Stimulated activated CD4-positive, alpha-beta T cell treated with anti-CD3 and anti-CD28 coated beads, Interleukin-4, amount 100 ng/mL, for 4 hours (primary cell): ENCODE measurements around the gene CXCL12.

Experiments used
- DNase-seq, 2 experiments: peaks; one replicate each; pipeline ENCODE4 v3.0.0-alpha.2; 2020

The CXCL12 gene

GRCh38 chr10:44385026-44385695, at the start of gene CXCL12:
Gene CXCL12, minus strand, starts transcription at chr10:44385097. Its CDS starts 92 bp downstream, at chr10:44385005.
- DNase-seq: no peak

DNA sequence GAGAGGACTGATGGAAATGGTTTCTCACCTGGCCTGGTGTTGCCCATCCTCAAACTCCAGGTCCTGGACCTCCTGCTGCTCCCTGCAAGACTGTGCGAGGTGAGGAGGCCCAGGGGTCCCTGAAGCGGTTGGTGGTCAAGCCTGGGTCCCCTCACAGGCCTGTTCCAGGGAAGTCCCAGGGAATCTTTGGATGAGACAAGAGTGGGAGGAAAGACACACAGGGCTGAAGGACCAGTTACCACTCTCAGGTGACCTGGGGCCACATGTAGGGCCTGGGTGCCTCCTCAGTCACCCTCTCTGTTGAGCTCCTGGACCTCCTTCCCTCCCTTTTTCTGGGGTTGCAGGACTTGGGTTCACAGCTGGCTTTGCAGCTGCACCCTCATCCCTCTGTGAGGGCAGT, 42.6 kb upstream of the CXCL12 start:
- DNase-seq: no peak

- no peak for DNase-seq
Measured at GRCh38 chr10:44427037-44427436, 42.1 kb upstream of the CXCL12 start.

DNA sequence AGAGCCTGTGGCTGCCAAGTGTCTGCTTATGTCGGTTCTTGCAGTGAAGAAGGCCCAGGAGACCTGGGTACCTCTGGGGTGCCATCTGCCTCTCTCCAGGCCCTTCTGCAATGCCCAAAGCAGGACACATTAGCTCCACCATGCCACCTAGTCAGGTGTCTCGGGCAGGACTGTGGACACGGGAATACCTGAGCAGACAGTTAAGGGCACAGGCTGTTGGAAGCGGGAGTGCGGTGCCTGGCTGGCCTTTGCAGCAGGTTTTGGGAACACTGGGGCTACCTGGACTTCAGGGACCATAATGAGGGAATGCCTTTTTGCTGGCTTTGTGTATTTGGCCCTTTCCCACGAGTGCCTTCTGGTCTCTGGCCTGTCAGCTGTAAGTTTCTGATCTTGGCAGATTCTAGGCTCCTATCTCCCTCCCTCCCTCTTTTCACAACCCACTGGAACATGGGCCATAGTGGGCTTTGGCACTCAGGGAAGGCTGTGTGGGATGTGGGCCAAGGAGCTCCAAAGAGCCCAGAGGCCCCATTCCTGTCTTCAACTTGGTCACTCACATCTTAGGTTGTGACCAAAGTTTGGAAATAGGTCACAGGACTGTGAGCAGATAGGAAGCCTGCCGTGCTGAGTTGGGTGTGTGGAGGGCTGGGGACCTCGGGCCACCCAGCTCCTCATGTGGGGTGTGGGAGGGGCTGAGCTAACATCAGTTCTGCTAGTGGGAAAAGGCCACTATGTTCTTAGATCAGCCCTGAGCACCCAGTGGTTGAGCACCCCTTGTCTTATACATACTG, 41.5 kb upstream of the CXCL12 start:
- DNase-seq: no peak

DNA sequence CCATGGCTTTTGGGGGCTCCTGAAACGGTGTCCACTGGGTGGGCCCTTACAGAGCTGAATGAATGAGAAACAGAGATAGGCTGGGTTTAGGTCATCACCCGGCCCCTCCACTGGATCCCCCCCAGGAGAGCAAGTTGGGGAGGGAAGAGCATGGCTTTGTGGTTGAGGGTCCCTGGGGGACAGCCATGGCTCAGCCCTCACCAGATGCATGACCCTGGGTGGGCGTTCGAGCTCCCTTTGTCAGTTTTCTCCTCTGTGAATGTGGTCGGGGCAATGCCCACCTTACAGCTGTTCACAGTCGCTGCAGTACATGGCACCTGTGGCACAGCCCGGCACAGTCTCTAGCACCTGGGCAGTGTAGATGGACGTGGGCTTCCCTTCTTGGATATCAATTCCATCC, 40.6 kb upstream of the CXCL12 start:
- DNase-seq: no peak

DNA sequence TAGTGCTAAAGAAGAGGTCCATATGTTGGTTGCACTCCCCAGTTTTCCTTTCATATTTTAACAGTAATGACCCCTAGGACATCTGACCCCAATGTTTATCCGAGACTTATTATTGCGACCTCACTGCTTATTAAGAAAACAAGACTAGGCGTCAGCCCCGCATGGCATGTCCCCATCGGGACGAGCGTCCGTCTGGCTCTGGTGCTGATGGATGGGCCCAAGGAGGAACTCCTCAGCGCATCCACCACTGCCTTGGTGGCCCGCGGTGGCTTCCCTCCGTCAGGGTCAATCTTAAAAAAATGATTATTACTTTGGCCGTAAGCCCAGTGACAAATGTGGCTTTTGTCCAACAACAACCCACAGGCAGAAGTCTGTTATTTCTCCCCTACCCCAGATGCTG, 40.1 kb upstream of the CXCL12 start:
- DNase-seq: no peak

DNA sequence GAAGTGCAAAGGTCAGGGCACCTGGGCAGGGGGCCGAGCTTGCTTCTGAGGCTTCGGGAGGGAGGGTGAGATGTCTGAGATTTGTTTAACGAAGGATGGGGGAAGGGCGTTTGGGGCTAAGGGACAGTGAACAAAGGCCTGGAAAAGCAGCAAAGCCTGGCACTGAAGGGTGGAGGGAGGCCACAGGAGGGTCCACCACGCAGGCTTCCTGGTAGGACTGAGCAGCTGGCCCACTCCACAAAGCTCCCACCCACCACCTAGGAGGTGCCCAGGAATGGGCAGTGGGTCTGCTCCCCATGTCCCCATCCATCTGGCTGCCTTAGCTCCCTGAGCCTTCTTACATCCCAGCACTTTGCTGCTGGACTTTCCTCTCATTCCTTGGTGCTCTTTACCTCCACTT, 39.4 kb upstream of the CXCL12 start:
- no peak for DNase-seq

DNA sequence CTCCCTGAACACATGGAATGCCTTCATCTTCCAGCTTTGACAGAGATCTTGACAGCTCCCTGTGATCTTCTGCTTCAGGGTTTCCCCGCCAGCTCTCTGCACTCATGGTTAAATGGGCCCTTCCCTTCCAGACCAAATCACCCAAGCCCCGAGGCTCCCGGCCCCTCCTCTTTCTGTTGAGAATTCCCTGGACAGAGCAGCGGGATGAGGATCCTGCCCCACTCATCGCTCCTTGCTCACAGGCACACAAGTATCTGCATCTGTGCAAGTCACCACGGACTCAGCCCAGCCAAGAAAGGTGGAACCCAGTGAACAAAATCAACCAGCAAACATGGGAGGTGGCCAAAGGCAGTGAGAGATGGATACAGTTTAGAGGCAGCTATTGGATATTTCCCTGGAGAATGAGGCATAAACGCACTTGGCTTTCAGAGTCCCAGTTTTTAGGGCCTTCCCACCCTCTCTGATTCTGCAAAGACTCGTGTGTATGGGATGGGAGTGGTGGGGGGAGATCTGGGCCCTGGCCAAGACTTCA, 37.7 kb upstream of the CXCL12 start:
- DNase-seq: no peak

DNA sequence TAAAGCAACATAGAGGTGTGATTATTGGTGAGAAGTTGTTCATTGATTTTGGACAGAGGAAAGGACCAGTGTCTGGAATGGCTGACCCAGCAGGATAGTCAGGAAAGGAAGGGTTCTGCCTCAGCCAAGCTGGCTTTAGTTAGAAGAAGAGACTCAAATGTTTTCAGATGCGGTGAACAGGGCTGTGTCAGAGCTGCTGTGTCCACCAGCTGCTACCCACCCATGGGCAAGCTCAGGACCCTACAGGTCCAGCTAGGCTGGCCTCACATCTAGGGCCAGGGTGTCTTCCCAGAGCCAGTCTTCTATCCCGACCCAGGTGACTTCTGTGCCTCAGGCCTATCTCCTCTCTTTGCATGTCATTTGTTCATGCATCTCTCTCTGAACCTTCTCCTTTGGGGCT, 37.3 kb upstream of the CXCL12 start:
- DNase-seq: no peak

DNA sequence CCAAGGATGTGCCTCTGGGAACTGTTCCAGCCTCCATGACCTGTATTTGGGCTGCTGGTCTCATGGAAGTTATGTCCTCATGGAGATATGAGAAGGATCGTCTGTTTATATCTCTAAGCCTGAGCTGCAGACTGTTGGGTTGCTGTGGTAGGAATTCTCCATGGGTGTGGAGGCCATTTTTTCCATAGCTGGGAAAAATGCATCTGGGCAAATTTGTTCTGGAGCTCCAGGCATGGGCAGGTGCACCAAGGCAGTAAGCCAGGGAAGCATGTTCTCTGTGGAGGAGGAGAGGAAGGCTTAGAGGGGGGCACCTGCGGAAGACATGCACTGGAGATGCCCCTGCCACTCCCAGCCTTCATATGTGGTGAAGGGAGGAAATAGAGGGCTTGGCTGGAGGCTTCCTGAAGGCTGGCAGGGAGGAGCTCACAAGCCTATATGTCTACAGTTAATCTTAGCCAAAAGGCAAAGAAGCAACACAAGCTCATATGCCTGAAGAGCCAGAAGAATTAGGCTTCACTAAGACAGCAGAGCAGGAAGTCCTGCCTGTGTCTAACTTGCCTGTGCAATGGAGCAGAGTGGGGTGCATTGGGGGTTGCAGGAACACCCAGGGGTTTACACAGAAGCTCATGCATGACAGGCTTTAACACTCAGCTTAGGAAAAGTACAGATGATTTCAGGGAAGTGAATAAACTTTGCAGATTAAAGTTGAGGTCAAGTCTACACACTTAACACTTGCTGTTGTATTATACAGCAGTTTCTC, 35.1 kb upstream of the CXCL12 start:
- no peak for DNase-seq

GRCh38 chr10:44418637-44419036, 33.7 kb upstream of the CXCL12 start:
- DNase-seq: no peak

- no peak for DNase-seq
Measured at GRCh38 chr10:44417761-44418160, 32.9 kb upstream of the CXCL12 start.

DNA sequence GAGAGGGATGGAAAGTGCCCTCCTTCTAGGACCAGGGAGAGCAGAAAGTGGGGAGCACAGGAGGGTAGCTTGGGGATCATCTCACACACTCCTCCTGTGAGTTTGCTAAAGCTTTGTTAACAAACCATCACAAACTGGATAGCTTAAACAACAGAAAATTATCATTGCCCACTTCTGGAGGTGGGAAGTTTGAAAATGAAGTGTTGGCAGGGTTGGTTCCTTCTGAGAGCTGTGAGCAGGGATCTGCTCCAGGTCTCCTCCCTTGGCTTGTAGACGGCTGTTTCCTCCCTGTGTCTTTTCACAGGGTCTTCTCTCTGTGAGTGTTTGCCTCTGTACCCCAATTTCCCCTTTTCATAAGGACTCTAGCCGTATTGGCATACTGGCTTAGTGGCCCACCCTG, 32.0 kb upstream of the CXCL12 start:
- DNase-seq: no peak

DNA sequence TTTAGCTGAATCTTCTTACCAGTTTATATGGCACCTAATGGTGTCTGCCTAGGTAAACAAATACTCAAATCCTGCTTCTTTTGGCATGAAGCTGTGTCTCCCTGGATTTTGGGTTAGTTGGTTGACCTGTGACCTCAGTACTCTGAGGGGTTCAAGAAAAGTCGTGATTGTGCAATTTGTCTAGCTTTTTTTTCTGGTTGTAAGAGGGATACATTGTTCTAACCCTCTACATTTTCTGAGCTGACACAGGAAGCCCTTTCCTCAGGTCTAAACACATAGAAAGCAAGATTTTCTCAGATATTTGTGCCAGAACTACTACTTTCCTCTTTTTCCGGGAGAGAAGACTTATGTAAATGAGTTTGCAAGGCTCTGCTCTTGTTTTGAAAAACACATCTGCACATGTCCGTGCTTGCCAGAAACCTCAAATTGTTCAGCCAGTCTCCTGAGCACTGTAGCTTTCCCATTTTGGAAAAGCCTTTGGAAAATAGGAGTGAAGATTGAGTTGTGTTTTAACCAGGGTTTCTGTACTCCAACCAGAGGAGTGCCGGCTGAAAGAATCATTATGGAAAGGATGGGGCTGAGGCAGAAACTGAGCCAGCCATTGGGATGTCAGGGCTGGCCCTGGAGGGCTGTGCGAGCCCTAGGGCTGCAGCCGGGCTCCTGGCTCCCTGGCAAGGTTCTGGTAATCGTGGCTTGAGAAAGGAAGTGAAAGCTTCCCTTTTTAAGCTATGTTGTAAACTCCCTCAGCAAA, 31.3 kb upstream of the CXCL12 start:
- DNase-seq: no peak

GRCh38 chr10:44415121-44415520, 30.2 kb upstream of the CXCL12 start:
- DNase-seq: no peak

- DNase-seq: no peak
Measured at GRCh38 chr10:44413416-44413815, 28.5 kb upstream of the CXCL12 start.

DNA sequence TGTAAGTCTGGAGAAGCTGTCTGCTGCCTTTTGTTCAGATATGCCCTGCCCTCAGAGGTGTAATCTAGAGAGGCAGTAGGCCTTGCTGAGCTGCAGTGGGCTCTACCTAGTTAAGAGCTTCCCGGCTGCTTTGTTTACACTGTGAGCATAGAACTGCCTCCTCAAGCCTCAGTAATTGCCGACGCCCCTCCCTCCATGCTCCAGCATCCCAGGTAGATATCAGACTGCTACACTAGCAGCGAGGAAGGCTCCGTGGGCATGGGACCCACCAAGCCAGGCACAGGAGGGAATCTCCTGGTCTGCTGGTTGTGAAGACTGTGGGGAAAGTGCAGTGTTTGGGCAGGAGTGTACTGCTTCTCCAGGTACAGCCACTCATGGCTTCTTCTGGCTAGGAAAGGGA, 26.4 kb upstream of the CXCL12 start:
- DNase-seq: no peak

DNA sequence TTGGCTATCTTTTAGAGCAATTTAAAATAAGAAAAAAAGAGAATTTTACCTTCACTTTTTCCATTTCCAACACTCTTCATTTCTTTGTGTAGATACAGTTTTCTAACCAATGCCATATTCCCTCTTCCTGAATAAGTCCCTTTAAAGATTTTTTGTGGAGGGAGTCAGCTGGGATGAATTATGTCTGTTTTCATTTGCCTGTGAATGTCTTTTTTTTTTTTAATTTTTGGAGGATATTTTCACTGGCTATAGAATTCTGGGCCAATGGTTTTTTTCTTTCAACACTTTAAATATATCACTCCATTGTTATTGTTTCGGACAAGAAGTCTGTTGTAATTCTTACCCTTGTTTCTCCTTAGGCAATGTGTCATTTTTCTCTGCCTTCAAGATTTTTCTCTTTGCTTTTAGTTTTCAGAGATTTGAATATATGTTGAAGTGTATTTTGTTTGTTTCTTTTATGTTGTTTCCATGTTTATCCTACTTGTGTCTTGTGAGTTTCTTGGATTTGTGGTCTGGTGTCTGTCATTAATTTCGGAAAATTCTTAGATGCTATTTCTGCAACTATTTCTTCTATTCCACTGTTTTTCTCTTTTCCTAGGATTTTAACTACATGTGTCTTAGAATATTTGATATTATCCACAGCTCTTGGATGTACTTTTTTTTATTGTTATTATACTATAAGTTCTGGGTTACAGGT, 20.0 kb upstream of the CXCL12 start:
- DNase-seq: no peak

GRCh38 chr10:44402465-44403195, 17.7 kb upstream of the CXCL12 start:
- no peak for DNase-seq

- no peak for DNase-seq
Measured at GRCh38 chr10:44400541-44400940, 15.6 kb upstream of the CXCL12 start.

GRCh38 chr10:44399659-44400451, 15.0 kb upstream of the CXCL12 start:
- no peak for DNase-seq
